Suppressor macrophage treated with lipopolysaccharide for 1 hour (primary cell): ENCODE results near the gene HPD.
"Not testable (repeated sequence)": the region's sequence is repeated elsewhere in the genome, so short reads cannot be mapped to it uniquely, and the experiment has no call there.

ENCODE experiments used
- DNase-seq, 3 donors: peaks; one replicate each; pipeline ENCODE4 v3.0.0-alpha.2; 2020 to 2022

Gene HPD

DNA sequence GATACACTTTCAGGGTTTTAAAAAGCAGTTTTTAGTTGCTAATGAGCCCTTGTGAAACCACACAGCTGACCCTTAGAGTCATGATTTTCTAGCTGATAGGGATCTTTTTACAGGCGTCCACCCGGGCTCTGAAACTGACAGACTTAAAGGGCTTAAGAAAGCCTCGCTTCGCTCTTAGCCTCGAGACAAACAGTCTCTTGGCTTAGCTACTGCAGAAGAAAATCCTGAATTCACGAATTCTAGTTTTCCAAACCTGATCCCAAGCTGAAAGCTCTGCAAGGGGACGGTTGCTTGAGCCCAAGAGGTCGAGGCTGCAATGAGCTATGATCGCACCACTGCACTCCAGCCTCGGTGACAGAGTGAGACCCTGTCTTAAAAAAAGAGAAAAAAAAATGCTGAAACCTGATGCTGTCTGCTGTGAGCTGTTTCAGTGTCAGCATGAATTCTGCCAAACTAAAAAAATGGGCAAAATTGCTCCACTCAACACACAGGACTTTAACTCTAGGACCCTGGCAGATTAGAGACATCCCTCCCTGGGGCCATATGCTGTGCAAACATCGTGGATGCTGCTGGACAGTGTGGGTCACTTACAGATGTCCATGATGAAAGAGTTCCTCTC lies 3.1 kb upstream of the HPD start:
- no peak for DNase-seq

DNA sequence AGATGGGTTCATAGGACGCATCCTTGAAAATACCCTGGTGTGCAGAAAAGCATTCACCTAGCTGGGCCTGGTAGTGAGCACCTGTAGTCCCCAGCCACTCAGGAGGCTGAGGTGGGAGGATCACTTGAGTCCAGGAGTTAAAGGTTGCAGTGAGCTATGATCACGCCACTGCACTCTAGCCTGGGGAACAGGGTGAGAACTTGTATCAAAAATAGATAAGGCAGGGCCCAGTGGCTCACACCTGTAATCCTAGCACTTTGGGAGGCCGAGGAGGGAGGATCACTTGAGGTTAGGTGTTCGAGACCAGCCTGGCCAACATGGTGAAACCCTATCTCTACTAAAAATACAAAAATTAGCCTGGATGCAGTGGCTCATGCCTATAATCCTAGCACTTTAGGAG lies 2.0 kb upstream of the HPD start:
- not testable (repeated sequence) for DNase-seq

DNA sequence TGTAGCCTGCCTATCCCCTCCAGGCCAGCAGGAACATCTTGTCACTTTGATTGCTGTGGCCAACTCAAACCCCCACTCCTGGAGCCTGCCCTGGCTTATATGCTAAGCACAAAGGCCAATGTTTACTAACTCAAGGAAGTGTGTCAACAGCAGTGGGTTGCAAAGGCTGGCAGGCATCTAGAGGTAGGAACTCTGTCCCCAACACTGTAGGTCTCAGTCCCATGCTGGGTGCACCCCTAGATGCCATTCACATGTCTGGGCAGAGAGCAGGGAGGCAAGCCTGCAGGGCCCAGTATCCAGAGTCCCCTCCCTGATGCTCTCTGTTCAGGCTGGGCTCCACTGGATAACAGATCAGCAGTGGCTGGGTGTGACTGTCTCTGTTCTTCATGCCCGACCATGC lies 1.6 kb upstream of the HPD start:
- no peak for DNase-seq

DNA sequence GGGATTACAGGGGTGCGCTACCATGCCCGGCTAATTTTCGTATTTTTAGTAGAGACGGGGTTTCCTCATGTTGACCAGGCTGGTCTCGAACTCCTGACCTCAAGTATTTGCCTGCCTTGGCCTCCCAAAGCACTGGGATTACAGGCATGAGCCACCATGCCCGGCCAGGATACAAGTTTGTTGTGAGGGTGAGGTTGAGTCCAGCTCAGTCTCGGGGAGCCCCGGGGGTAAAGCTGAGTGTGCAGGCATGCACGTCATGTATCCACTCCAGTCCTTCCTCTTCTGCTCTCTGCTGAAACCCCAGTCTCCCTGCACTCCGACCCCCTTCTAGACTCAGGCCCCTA lies 369 bp downstream of the HPD start:
- DNase-seq = no peak

DNA sequence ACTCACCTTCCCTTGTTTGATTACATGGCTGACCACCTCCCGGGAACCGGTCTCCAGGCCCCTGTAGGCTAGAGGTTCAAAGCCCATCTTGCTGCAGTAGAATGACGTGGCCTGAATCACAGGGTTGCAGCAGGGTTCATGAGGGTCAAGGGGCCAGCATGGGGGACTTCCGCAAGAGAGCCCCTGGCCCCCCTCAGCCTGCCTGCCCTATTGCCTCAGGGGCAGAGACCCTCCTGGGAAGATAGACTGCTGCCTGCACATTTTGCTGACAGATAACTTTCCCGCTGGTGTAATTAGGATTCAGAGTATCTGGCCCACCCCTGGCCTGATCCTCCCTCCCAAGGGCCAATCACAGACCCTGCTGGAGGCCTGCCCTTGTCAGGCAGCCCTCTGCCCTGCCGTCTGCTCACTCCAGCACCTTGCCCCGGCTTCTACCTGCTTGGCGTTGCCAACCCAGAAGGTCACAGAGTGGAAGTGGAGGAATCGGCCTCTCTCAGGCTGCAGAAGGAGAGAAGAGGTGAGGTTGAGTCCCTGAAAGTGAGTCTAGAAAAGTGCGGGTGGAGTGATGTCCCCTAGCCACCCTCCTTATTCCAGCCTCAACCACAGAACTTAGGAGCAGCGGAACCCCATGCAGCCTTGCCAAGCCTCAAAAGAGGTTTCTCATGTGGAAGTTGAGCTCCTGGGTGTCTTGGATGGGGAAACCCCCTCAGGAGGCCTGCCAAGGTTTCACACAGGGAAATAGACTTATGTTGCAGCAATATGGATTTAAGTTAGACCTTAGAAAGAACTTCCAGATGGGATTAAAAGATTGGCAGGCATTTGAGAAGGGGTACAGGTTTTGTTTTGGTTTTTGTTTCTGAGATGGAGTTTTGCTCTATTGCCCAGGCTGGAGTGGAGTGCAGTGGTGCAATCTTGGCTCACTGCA lies 1.1 kb downstream of the HPD start:
- DNase-seq = peak in 2 of 3 donors; percentile 27 to 34

DNA sequence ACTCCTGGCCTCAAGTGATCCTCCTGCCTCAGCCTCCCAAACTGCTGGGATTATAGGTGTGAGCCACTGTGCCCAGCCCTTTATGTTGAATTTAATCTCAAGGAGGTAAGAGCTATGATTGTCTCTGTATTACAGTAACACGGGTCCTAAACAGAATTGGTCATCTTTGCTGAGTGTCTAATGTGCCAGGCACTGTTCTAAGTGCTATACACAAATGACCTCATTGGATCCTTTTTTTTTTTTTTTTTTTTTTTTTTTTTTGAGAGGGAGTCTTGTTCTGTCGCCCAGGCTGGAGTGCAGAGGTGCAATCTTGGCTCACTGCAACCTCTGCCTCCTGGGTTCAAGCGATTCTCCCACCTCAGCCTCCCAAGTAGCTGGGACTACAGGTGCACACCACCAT lies 6.3 kb downstream of the HPD start:
- DNase-seq = not testable (repeated sequence)

DNA sequence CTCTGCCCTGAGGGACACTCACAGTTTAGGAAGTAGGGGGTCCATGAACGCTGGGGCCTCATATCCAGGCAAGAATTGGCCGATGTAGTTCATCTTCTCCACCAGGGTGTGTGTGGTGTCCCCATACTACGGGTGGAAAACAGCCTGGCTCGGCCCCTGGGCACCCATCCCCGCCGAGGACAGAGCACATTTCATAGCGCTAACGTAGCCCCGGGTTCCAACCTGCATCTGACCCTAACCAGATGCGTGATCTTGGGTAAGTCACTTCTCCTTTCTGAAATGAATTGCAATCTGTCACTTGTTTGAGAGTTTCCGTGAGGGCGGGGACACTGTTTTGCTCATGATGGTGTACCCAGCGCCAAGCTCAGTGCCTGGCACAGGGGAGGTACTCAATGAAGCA lies 9.0 kb downstream of the HPD start:
- DNase-seq = peak; percentile 41 to 61 (median 54)

DNA sequence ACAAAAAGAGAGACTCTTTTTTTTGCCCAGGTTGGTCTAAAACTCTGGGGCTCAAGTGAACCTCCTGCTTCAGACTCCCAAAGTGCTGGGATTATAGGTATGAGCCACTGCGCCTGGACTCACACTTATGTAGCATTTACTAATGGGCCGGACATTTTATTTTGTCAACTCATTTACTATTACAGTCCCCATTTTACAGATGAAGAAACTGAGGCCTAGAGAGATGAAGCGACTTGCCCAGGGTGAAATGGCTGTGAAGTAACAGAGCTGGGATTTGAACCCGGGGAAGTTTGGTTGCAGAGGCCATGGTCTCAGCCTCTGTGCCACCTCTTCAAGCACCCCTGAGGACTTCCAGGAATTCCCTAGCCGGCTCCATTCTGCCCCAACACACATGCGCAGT lies 9.4 kb downstream of the HPD start:
- DNase-seq = no peak

DNA sequence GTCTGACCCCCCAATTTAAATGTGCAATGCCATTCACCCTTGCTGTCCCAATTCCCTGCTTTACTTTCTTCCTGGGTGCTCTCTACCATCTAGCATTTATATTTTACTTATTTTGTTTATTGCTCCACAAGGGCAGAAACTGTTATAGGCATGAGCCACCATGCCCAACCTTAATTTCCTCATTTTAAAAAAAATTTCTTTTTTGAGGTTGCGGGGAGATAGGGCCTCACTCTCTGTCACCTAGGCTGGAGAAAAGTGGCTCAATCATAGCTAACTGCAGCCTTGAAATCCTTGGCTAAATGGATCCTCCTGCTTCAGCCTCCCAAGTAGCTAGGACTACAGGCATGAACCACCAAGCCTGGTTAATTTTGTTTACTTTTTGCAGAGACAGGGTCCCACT lies 13.0 kb downstream of the HPD start:
- DNase-seq = peak in 1 of 3 donors; percentile 33

DNA sequence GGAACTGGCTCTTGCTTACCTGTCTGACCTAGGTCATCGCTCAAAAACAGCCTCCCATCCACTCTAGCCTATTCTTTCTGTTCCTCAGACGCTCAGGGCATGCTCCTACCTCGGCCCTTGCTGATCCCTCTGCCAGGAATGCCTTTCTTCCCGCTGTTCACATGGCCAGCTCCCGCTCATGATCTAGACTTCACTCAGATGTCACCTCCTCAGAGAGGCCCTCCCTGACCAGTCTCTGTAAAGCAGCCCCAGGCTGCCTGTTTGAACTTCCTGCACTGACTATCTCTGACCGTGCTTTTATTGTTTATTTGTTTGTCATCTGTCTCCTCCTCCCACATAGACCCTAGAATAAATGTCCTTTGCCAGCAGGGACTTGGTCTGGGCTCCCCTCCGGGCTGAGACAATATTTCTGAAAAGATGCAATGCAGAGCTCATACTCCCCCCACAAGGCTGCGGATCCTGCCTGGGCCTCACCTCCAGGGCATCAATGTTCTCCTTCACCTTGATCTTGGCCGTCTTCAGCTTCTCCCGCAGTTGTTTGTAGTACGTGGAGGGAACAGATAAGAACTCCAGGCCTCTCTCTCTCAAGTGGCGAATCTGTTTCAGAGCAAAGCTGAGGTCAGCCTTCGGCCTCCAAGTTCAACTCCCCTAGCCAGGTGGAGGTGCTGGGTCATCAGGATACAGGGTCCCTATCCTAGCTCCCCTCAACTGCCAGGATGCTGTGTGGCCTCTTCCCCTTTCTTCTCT lies 15.2 kb downstream of the HPD start:
- no peak for DNase-seq

DNA sequence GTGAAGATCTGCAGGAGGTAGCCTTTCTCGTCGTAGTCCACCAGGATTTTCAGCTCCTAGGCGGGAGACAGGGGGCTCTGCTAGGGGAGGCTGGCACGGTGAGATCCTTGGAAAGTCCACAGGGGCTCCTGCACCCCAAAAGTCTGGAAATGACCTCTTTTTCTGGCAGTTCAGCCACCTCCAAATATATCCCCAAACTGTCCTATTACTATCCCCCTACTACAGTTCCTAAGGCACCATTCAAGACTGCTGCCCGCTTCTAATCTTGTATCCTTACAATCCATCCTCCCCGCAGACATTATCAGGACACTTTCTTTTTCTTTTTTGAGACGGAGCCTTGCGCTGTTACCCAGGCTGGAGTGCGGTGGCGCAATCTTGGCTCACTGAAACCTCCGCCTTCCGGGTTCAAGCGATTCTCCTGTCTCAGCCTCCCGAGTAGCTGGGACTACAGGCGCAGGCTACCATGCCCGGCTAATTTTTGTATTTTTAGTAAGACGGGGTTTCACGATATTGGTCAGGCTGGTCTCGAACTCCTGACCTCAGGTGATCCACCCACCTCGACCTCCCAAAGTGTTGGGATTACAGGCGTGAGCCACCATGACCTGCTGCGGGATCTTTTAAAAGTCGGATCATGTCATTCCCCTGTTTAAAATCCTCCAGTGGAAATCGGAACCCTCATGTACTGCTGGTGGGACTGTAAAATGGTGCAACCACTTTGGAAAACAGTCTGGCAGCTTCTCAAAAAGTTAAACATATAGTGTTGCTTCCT lies 18.5 kb downstream of the HPD start:
- peak in 2 of 3 donors; percentile 22 to 45 for DNase-seq

DNA sequence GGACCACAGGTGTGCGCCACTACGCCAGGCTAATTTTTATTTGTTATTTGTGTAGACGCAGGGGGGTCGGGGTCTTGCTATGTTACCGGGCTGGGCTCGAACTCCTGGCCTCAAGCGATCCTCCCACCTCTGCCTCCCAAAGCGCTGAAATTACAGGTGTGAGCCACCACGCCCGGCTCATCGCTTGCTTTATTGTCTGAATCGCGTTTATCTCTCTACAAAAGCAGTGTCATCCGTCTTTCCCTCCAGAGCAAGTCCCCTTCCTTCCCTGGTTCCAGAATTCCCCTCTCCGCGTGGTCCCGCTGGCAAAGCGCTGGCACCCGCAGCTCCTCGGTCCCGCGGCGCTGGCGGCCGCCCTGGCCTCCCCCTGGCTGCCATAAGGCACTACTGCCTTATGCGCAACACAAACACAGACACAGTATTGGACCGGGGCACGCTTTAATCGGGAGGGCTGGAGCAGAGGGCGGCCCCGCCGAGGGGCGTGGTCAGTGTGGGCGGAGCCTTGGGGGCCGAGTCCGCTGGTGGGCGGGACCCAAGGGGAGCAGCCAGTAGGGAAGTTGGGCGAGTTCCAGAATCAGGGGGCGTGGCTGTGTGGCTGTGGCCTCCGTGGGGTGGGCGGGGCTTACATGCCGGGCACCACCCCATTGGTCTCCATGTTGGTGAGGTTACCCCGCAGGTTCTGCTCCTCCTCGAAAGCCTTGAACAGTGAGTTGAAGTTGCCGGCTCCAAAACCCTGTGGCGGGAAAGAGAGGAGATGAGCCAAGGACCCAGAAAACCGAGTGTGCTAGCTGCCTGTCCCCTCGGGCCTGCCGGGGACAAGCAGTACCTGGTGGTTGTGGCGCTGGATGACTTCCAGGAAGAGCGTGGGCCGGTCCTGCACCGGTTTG lies 19.3 kb downstream of the HPD start:
- peak; percentile 99 to 100 (median 100) for DNase-seq

DNA sequence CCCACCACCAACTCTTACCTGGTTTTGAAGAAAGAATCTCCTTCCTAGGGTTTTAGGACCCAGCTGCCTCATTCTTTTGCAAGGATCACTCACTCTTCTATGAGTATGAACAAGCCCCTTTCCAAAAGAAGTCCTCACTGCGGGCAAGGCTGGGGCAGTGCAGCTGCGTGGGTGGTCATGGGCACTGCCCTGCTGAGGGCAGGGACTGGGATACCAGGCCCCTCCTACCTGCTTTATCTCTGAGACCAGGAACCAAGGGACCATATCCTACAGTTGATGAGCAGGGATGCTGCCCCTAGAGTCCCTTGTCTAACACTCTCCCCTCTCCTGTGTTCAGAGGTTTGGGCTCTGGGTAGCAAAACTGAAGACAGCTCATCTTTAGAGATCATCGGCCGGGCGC lies 20.5 kb downstream of the HPD start:
- no peak for DNase-seq

DNA sequence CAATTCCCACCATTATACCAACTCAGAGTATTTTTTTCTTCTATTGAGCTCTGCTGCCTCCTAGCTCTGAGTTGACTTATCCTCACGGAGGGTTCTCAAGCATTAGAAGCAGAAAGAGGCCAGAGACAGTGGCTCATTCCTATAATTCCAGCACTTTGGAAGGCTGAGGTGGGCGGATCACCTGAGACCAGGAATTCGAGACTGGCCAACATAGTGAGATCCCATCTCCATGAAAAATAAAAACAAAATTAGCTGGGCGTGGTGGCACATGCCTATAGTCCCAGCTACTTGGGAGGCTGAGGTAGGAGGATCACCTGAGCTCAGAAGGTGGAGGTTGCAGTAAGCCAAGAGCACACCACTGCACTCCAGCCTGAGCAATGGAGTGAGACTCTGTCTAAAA lies 21.0 kb downstream of the HPD start:
- no peak for DNase-seq

DNA sequence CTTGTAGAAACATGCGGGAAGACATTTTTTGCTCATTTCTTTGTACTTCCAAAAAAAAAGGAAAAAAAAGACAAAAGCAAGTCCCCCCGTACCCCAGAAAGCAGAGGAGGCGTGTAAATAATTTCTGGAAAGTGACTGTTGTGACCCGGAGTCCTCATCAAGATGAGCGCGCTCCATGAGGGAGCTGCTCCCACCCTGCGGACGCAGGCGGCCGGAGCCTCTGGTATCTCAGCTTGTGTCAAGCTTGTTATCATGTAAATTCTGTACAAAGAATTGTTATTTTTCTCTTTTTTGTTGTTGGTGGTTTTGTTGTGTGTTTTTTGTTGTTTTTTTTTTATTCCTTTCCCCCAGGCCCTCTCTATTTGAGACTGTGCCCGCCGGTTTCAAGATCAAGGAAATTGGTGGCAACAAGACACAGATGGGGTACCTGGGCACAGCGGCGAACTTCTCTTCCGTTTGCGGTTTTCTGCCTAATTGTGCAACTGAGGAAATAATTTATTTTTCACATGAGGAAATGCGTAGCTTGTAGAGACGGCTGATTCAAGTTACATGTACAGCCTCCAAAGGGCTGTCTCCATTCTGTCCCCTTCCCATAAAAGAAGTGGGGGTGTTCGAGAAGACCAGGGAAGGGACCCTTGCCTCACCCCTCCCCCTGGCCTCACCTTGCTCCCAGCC lies 27.0 kb downstream of the HPD start:
- DNase-seq = no peak

DNA sequence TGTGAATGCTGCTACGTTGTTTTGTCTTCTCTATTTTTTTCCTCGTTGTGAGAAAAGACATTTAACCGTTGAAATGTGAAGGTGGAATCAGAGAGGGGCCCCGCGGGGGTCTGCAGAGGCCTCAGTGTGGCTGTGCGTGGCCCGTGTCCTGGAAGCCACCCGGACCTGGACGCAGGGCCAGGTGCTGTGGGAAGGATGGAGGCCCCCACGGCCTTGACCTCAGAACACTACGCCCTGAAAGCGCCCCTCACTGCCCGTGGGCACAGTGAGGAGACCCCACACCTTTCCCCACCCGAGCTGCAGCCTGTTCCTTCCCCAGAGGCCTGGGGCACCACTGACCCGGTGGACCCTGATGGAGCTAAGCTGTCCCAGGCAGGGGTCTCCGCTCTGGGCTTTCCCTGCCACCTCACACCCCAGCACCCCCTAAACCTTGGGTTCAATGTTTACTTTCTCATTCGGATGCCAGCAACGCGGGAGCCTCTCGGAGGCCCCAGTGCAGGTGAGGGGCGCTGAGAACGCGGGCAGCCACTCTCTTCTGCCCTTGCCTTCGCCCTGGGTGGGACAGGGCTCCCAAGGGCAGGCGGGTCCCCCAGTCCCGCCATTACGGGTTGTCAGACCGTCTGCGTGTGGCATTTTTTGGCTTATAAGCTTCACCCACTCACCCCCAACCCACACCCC lies 27.9 kb downstream of the HPD start:
- no peak for DNase-seq

DNA sequence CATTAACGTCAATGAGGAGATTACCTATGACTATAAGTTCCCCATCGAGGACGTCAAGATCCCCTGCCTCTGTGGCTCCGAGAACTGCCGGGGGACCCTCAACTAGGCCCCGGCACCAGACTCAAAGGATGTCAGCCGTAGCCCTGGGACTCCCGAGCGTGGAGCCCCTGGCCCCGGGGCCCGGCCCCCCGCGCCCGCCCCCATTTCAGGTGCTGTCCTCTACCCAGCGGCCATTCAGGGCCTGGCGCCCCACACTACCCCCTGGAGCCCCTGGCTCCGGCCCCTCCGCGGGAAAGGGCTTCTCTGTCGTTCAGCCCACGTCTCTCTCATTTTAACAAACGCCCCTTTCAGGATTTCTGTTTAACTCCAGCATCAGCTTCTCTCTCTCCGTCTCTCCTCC lies 28.5 kb downstream of the HPD start:
- DNase-seq = no peak

DNA sequence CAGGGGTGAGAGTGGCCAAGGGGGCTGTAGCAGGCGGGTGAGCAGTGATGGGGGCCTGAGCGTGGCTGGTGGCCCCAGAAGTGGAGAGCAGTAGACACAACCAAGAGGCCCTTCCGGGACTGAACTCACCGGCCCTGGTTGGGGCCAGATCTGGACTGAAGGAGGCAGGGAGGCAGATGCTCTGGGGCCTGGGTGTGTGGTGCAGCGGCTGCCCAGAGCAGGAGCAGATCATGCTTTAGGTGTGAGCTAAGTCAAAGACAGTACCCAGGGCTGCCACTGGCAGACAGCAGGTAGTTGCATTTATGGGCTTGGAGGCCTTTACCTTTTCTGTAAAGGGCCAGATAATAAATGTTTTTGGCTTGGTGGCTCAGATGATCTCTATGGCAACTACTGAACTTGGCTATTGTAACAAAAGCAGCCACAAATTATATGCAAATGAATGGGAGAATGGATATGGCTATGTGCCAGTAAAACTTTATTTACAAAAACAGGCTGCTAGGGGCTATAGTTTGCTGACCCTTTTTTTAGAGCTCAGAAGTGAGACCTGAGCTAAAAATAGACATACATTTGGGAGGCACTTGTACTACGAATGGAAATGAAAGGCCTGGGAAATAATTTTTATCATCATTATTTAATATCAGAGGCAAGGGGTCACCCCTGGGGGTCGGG lies 29.3 kb downstream of the HPD start:
- no peak for DNase-seq

DNA sequence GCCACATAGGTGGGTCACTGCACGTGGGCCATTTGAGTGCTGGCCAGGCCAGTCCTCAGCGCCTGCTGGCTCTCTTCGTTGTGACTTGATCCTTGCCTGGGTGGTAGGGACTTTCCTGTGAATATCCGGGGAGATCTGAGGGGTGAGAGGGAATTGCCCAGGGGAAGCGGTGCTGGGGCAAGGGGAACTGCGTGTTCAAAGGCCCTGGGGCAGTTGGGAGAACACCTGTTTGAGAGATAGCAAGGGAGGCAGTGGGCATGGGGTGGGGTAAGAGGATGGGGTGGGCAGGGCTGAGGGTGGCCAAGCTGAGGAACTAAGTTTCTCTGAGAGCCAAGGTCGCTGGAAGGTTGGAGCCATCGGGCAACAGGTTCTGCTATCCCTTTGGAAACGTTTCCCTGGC lies 29.8 kb downstream of the HPD start:
- DNase-seq = peak in 1 of 3 donors; percentile 26

DNA sequence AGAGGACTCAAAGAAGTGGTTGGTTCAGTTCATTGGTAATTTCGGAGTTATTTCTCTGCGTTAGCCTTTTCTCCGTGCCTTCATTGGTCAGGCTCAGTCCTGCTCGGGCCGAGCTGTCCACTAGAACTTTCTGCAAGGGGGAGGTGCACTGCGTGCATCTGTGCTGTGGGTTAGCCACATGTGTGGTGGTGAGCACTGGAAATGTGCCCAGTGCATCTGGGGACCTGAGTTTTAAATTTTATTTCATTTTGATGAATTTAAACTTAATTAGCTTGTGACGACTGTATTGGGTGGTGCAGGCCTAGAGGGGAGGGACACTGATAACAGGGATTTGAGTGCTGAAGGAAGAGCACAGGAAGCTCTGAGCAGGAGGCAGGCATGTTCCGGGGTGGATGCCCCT lies 30.4 kb downstream of the HPD start:
- DNase-seq = no peak
